A673 (cell line): Measurements from ENCODE around the gene PTGDS. TPM values are rescaled to one million over a fixed set of nuclear protein-coding genes. Genes with fewer than 3 reads are reported as not detected.

ENCODE experiments used
- BruUV-seq: library from RNA; stranded (reverse); fragments of 400-500 nt; replicated peaks from 2 replicates; lab custom pipeline; 2021; lab: Mats Ljungman, UMichigan
- CTCF ChIA-PET: fragments of 300-600 bp; sonication (Branson Sonifier 250); formaldehyde crosslinking; loops from one replicate; lab custom pipeline; 2022; ENCODE audit warnings: antibody characterized with exemption; lab: Charles Lee
- POLR2A ChIA-PET: fragments of 300-600 bp; sonication (Branson Sonifier 250); formaldehyde crosslinking; loops from one replicate; lab custom pipeline; 2022; ENCODE audit warnings: antibody characterized with exemption; ENCODE audit not compliant: low non-redundant PET; lab: Charles Lee
- DNase-seq: peaks from one replicate; pipeline ENCODE4 v3.0.0-alpha.2; 2015; ENCODE audit warnings: low spot score
- H3K27ac ChIP-seq: fragments of 200-600 bp; sonication (generic); 2 replicates; pipeline ENCODE4 v1.5.1; 2016; ENCODE audit warnings: mixed run types, low read depth, mild to moderate bottlenecking, mixed read lengths, antibody characterized with exemption, low read length; ENCODE audit not compliant: poor library complexity, severe bottlenecking
- H3K27me3 ChIP-seq: fragments of 200-600 bp; sonication (generic); replicated peaks from 2 replicates; pipeline ENCODE4 v1.6.1; 2017; ENCODE audit warnings: mixed run types, low read depth, mild to moderate bottlenecking, mixed read lengths, antibody characterized with exemption, low read length; ENCODE audit not compliant: insufficient read depth, poor library complexity
- H3K36me3 ChIP-seq: fragments of 200-600 bp; sonication (generic); 2 replicates; pipeline ENCODE4 v1.6.1; 2016; ENCODE audit warnings: mixed run types, mild to moderate bottlenecking, mixed read lengths, antibody characterized with exemption, low read length; ENCODE audit not compliant: insufficient read depth, poor library complexity, severe bottlenecking
- H3K4me1 ChIP-seq: fragments of 200-600 bp; sonication (generic); 2 replicates; pipeline ENCODE4 v1.6.1; 2017; ENCODE audit warnings: mixed run types, mild to moderate bottlenecking, mixed read lengths, antibody characterized with exemption, low read length; ENCODE audit not compliant: insufficient read depth, poor library complexity, severe bottlenecking
- H3K4me3 ChIP-seq: fragments of 200-600 bp; sonication (generic); 2 replicates; pipeline ENCODE4 v1.5.1; 2016; ENCODE audit warnings: low read depth, mixed run types, mild to moderate bottlenecking, mixed read lengths, low read length; ENCODE audit not compliant: poor library complexity, severe bottlenecking
- H3K9me3 ChIP-seq: fragments of 200-600 bp; sonication (generic); 2 replicates; pipeline ENCODE4 v1.6.1; 2016; ENCODE audit warnings: mixed run types, low read depth, mild to moderate bottlenecking, mixed read lengths, antibody characterized with exemption, low read length; ENCODE audit not compliant: poor library complexity, severe bottlenecking
- EZH2 ChIP-seq: fragments of 200-600 bp; sonication (generic); IDR thresholded peaks from 2 replicates; pipeline ENCODE4 v1.6.1; 2017; ENCODE audit warnings: borderline replicate concordance, low read depth, mild to moderate bottlenecking, mixed read lengths, antibody characterized with exemption, low read length; ENCODE audit not compliant: poor library complexity, severe bottlenecking
- intact Hi-C: fragments of 100-400 bp; cut with micrococcal nuclease; formaldehyde crosslinking; loops from one replicate; pipeline ENCODE4 v1.10.0; 2022; ENCODE audit not compliant: unreplicated experiment
- total RNA-seq: library from RNA; stranded (reverse); gene quantifications from 2 replicates; pipeline ENCODE4 v1.2.3, GENCODE V29; 2021
- TF ChIP-seq, protein P1 (sequence below): fragments of 300-800, 200-600 bp; sonication (generic); conservative IDR thresholded peaks from 2 replicates; pipeline ENCODE4 v1.5.1; 2017; ENCODE audit warnings: low read depth, mild to moderate bottlenecking, antibody characterized with exemption, low read length, moderate library complexity, mixed read lengths

The PTGDS gene
- total RNA-seq, 1 experiment from 2014 or later = not detected

DNA sequence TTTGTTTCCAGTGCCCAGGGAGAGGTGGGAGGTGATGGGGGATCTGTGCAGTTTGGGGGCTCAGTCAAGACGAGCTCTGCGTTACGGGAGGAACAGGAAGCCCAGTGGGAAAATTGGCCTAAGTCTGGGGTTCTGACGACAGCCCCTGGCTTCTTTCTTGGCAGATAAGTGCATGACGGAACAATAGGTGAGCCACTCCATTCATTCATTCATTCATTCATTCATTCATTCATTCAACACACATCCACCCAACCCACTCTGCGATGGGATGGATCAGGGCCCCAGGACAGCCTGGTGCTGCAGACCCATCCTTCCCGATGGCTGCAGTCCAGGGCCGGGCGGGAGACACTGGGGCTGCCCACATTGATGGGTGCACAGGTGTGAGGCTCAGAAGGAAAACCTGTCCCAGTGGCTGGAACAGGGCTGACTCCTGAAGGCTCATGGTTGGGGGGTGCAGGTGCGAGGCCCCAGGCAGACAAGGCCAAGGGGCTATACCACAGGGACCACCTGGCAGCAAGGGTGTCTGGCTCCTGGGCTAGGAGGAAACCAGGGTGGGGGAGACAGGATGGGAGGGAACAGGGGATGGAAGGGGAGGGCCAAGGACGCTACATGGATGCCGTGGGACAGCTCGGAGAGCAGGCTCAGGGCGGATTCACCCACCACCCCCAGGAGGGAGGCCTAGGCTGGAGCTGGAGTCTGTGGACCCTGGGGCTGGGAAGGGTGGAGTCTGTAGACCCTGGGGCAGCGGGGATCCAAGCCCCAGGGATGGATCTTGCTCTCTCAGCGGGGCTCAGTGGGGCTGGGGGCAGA is 3.6 kb downstream of the PTGDS start:
- H3K9me3 ChIP-seq = no peaks in the 10 kb centered on the region
- no peak for DNase-seq
- CTCF ChIA-PET = no interaction called here
- intact Hi-C loops = no loop called here
- no peak overlapping the region for H3K4me3 ChIP-seq
- TF ChIP-seq, protein P1, sequence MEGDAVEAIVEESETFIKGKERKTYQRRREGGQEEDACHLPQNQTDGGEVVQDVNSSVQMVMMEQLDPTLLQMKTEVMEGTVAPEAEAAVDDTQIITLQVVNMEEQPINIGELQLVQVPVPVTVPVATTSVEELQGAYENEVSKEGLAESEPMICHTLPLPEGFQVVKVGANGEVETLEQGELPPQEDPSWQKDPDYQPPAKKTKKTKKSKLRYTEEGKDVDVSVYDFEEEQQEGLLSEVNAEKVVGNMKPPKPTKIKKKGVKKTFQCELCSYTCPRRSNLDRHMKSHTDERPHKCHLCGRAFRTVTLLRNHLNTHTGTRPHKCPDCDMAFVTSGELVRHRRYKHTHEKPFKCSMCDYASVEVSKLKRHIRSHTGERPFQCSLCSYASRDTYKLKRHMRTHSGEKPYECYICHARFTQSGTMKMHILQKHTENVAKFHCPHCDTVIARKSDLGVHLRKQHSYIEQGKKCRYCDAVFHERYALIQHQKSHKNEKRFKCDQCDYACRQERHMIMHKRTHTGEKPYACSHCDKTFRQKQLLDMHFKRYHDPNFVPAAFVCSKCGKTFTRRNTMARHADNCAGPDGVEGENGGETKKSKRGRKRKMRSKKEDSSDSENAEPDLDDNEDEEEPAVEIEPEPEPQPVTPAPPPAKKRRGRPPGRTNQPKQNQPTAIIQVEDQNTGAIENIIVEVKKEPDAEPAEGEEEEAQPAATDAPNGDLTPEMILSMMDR = no peak
- TF ChIP-seq EZH2 = no peak
- POLR2A ChIA-PET = no interaction called here
- H3K27me3 ChIP-seq = no peaks in the 10 kb centered on the region
- no peaks in the 10 kb centered on the region for H3K36me3 ChIP-seq
- H3K27ac ChIP-seq = no peak overlapping the region
- BruUV-seq = no TSS peak
- H3K4me1 ChIP-seq = no peaks in the 10 kb centered on the region

DNA sequence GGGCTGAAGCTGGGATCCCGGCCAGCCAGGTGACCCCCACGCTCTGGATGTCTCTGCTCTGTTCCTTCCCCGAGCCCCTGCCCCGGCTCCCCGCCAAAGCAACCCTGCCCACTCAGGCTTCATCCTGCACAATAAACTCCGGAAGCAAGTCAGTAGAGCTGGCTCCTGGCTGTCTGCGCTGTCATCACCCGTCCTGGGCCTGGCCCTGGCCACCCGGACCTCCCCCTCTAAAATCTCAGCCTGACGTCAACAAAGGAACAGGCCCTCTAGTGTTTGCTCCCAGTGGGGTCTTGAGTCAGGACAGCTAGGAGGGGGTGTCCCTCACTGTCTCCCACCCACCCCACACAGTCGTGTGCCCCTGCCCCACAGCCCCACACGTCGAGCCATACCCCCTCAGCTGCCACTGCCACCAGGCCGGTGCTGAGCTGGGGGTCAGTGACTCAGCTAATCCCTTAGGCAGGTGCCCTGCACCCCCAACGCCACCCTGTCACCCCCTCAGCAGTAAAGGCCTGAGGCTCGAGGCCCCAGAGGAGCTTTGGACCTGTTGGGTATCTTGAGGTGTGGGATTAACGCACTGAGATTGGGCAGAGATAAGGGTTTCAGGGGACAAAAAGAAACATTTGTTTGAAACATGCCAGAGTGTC is 4.4 kb downstream of the PTGDS start:
- CTCF ChIA-PET = no interaction called here
- intact Hi-C loops = no loop called here
- H3K36me3 ChIP-seq = no peaks in the 10 kb centered on the region
- no peaks in the 10 kb centered on the region for H3K27me3 ChIP-seq
- peak; percentile 67 for DNase-seq
- no peaks in the 10 kb centered on the region for H3K9me3 ChIP-seq
- TF ChIP-seq EZH2 = no peak
- TF ChIP-seq, protein P1 = no peak
- H3K27ac ChIP-seq = no peak overlapping the region
- no peaks in the 10 kb centered on the region for H3K4me1 ChIP-seq
- POLR2A ChIA-PET = no interaction called here
- no peak overlapping the region for H3K4me3 ChIP-seq
- no TSS peak for BruUV-seq

GRCh38 chr9:136982232-136983051 is 5.1 kb downstream of the PTGDS start, which contains the start of gene LCNL1:
Gene LCNL1 (plus strand): TSS chr9:136982993. CDS start chr9:136983587, 594 bp downstream.
- intact Hi-C loops = no loop called here
- CTCF ChIA-PET = no interaction called here
- H3K27me3 ChIP-seq = no peaks in the 10 kb centered on the region
- POLR2A ChIA-PET = no interaction called here
- DNase-seq = no peak
- BruUV-seq = no TSS peak
- H3K27ac ChIP-seq = no peak within 1 kb of the TSS
- H3K9me3 ChIP-seq = no peaks in the 10 kb centered on the region
- no peaks in the 10 kb centered on the region for H3K36me3 ChIP-seq
- TF ChIP-seq, protein P1 = no peak
- no peak for TF ChIP-seq EZH2
- no peaks in the 10 kb centered on the region for H3K4me1 ChIP-seq
- no peak within 1 kb of the TSS for H3K4me3 ChIP-seq
